Mucosa of rectum (tissue), 2 donors: Measurements from ENCODE around the gene TATDN3.
"Not testable (repeated sequence)": the region's sequence is repeated elsewhere in the genome, so short reads cannot be mapped to it uniquely, and the experiment has no call there.

Experiments used
- H3K27ac ChIP-seq, 2 donors: one replicate each; pipeline ENCODE4 v1.7.0; 2013; ENCODE audit warnings: inconsistent platforms in 2 of 2, low read depth in 2 of 2, low read length in 2 of 2
- H3K27me3 ChIP-seq, 2 donors: one replicate each; pipeline ENCODE4 v1.7.0; 2013; ENCODE audit warnings: low read length in 2 of 2; ENCODE audit not compliant: control insufficient read depth in 2 of 2, insufficient read depth in 2 of 2
- H3K36me3 ChIP-seq, 2 donors: one replicate each; pipeline ENCODE4 v1.7.0; 2013; ENCODE audit warnings: low read length in 2 of 2; ENCODE audit not compliant: control insufficient read depth in 2 of 2, insufficient read depth in 2 of 2
- H3K4me1 ChIP-seq, 2 donors: one replicate each; pipeline ENCODE4 v1.7.0; 2013; ENCODE audit warnings: low read length in 2 of 2, mild to moderate bottlenecking in 1 of 2; ENCODE audit not compliant: control insufficient read depth in 2 of 2, insufficient read depth in 2 of 2
- H3K4me3 ChIP-seq, 2 donors: one replicate each; pipeline ENCODE4 v1.7.0; 2013; ENCODE audit warnings: low read length in 2 of 2
- H3K9ac ChIP-seq, 2 donors: one replicate each; pipeline ENCODE4 v1.7.0; 2013; ENCODE audit warnings: low read length in 2 of 2, low read depth in 1 of 2, mild to moderate bottlenecking in 1 of 2
- H3K9me3 ChIP-seq, 2 donors: one replicate each; pipeline ENCODE4 v1.7.0; 2013; ENCODE audit warnings: low read length in 2 of 2; ENCODE audit not compliant: control insufficient read depth in 2 of 2
- donor health status: healthy.
- donor health status: Normal muscosa, but diverticular disease.

Gene TATDN3

GRCh38 chr1:212853658-212854057 lies 62.0 kb downstream of the TATDN3 start:
- Histone ChIP-seq H3K36me3 (no peaks in the 10 kb centered on the region), H3K27me3 (no peaks in the 10 kb centered on the region), H3K4me3 (no peak overlapping the region), H3K9ac (no peak overlapping the region), H3K9me3 (no peaks in the 10 kb centered on the region), H3K4me1 (peaks cover 8 to 13% of the 10 kb centered on the region in 2 donors), H3K27ac (no peak overlapping the region)

GRCh38 chr1:212856755-212857154 lies 65.1 kb downstream of the TATDN3 start:
- H3K27ac ChIP-seq: no peak overlapping the region
- H3K9ac ChIP-seq: no peak overlapping the region
- H3K36me3 ChIP-seq: no peaks in the 10 kb centered on the region
- peaks cover 18 to 25% of the 10 kb centered on the region in 2 donors for H3K4me1 ChIP-seq
- no peaks in the 10 kb centered on the region for H3K27me3 ChIP-seq
- no peaks in the 10 kb centered on the region for H3K9me3 ChIP-seq
- H3K4me3 ChIP-seq: peak overlapping the region in 1 of 2 donors; percentile 95

- H3K4me3 ChIP-seq: peak within 1 kb of the TSS; percentile 87 to 95
- no peaks in the 10 kb centered on the region for H3K9me3 ChIP-seq
- no peaks in the 10 kb centered on the region for H3K36me3 ChIP-seq
- H3K9ac ChIP-seq: peak within 1 kb of the TSS; percentile 79 to 83
- H3K4me1 ChIP-seq: peaks cover 18 to 25% of the 10 kb centered on the region in 2 donors
- H3K27ac ChIP-seq: peak within 1 kb of the TSS; percentile 61 to 83
- no peaks in the 10 kb centered on the region for H3K27me3 ChIP-seq
Measured at GRCh38 chr1:212857992-212858460, 66.3 kb downstream of the TATDN3 start, which contains the start of gene FLVCR1. FLVCR1 (plus strand) TSS chr1:212858275; CDS start chr1:212858453, 178 bp downstream.

GRCh38 chr1:212858461-212859265 lies 67.0 kb downstream of the TATDN3 start:
- H3K36me3 ChIP-seq: no peaks in the 10 kb centered on the region
- H3K9me3 ChIP-seq: no peaks in the 10 kb centered on the region
- H3K27ac ChIP-seq: peak overlapping the region; percentile 61 to 83
- H3K27me3 ChIP-seq: no peaks in the 10 kb centered on the region
- H3K4me1 ChIP-seq: peaks cover 18 to 25% of the 10 kb centered on the region in 2 donors
- peak overlapping the region; percentile 87 to 95 for H3K4me3 ChIP-seq
- peak overlapping the region; percentile 77 to 79 for H3K9ac ChIP-seq

GRCh38 chr1:212860713-212861581 lies 69.3 kb downstream of the TATDN3 start:
- Histone ChIP-seq H3K4me3 (peak overlapping the region in 1 of 2 donors; percentile 32), H3K27ac (no peak overlapping the region), H3K36me3 (no peaks in the 10 kb centered on the region), H3K27me3 (no peaks in the 10 kb centered on the region), H3K4me1 (peaks cover 18 to 25% of the 10 kb centered on the region in 2 donors), H3K9ac (no peak overlapping the region), H3K9me3 (no peaks in the 10 kb centered on the region)

- Histone ChIP-seq H3K4me1 (peaks cover 14 to 20% of the 10 kb centered on the region in 2 donors), H3K27me3 (no peaks in the 10 kb centered on the region), H3K9me3 (no peaks in the 10 kb centered on the region), H3K36me3 (no peaks in the 10 kb centered on the region), H3K27ac (no peak overlapping the region), H3K4me3 (no peak overlapping the region), H3K9ac (no peak overlapping the region)
Measured at GRCh38 chr1:212862111-212862690, 70.5 kb downstream of the TATDN3 start.

- H3K9me3 ChIP-seq, H3K27ac ChIP-seq, H3K27me3 ChIP-seq, H3K4me3 ChIP-seq, H3K36me3 ChIP-seq, H3K9ac ChIP-seq: not testable (repeated sequence)
- H3K4me1 ChIP-seq: peaks cover 8 to 17% of the 10 kb centered on the region in 2 donors
Measured at GRCh38 chr1:212863345-212863744, 71.7 kb downstream of the TATDN3 start.

- H3K27me3 ChIP-seq: no peaks in the 10 kb centered on the region
- no peak overlapping the region for H3K4me3 ChIP-seq
Measured at GRCh38 chr1:212864201-212864600, 72.5 kb downstream of the TATDN3 start.

More at GRCh38 chr1:212864201-212864600, 72.5 kb downstream of the TATDN3 start:
- Histone ChIP-seq H3K36me3 (no peaks in the 10 kb centered on the region), H3K4me1 (peaks cover under 1 to 12% of the 10 kb centered on the region in 2 donors), H3K9me3 (no peaks in the 10 kb centered on the region), H3K9ac (no peak overlapping the region), H3K27ac (no peak overlapping the region)
